HepG2 (cell line): ENCODE data around the gene SPAM1. TPM values are rescaled to one million over a fixed set of nuclear protein-coding genes. Genes with fewer than 3 reads are reported as not detected.

Experiments
- ATAC-seq: fragments of 200-7000 bp; cut with Tn5 transposase; 3 replicates; pipeline ENCODE4 v1.9.1; 2020; ENCODE audit warnings: mild to moderate bottlenecking, moderate library complexity
- Bru-seq: library from RNA; stranded (reverse); fragments of 400-500 nt; gene quantifications from one replicate; lab custom pipeline; 2021; lab: Mats Ljungman, UMichigan
- BruChase-seq, 2 experiments: library from RNA; stranded (reverse); fragments of 400-500 nt; gene quantifications; one replicate each; lab custom pipeline; 2021; lab: Mats Ljungman, UMichigan
- BruUV-seq: library from RNA; stranded (reverse); fragments of 400-500 nt; replicated peaks from 2 replicates; lab custom pipeline; 2021; lab: Mats Ljungman, UMichigan
- CTCF ChIA-PET: fragments of 300-600 bp; formaldehyde crosslinking; extraction: SDS; loops from one replicate; lab custom pipeline; 2021; ENCODE audit warnings: low total read pairs, inconsistent platforms, low intra/inter-chr PET ratio; lab: Yijun Ruan, JAX
- POLR2A ChIA-PET: fragments of 350-600 bp; sonication (Branson Sonifier 250); formaldehyde crosslinking; loops from one replicate; lab custom pipeline; 2020; ENCODE audit warnings: antibody characterized with exemption, inconsistent platforms; lab: Yijun Ruan, JAX
- DNase-seq: peaks from one replicate; pipeline ENCODE4 v3.0.0-alpha.2; 2015; ENCODE audit warnings: low spot score
- FAIRE-seq: peaks from 3 replicates; lab custom pipeline; 2011; peaks lifted over from hg19 to GRCh38; lab: Jason Lieb, UNC
- H2AFZ ChIP-seq: one replicate; pipeline ENCODE4 v1.6.1; 2011; ENCODE audit warnings: low read length, inconsistent platforms
- H3K27ac ChIP-seq: fragments of 300-600 bp; 3 replicates; pipeline ENCODE4 v1.8.0; 2011; ENCODE audit warnings: mixed run types, mild to moderate bottlenecking, mixed read lengths, low read length, inconsistent platforms; ENCODE audit not compliant: insufficient read depth; ENCODE audit errors: extremely low read length
- H3K27me3 ChIP-seq, 2 experiments: fragments of 200-600 bp in 1 of 2; 2 replicates in 1 of 2; 3 replicates in 1 of 2; pipeline versions ENCODE4 v1.6.0 to v1.8.0; 2011; ENCODE audit warnings: low read length in 2 of 2, mild to moderate bottlenecking in 2 of 2, moderate library complexity in 2 of 2, inconsistent platforms in 1 of 2; ENCODE audit not compliant: insufficient read depth in 2 of 2, control insufficient read depth in 1 of 2
- H3K36me3 ChIP-seq, 2 experiments: fragments of 200-600 bp in 1 of 2; replicated peaks in 1 of 2; 2 replicates in 1 of 2; 3 replicates in 1 of 2; pipeline versions ENCODE4 v1.5.1 to v1.8.0; 2011; ENCODE audit warnings: low read length in 2 of 2, inconsistent platforms in 1 of 2; ENCODE audit not compliant: insufficient read depth in 2 of 2, control insufficient read depth in 1 of 2
- H3K4me1 ChIP-seq: 2 replicates; pipeline ENCODE4 v1.5.1; 2012; ENCODE audit warnings: low read length, inconsistent platforms; ENCODE audit not compliant: insufficient read depth
- H3K4me2 ChIP-seq: 2 replicates; pipeline ENCODE4 v1.6.0; 2011; ENCODE audit warnings: low read depth, low read length, inconsistent platforms
- H3K4me3 ChIP-seq, 3 experiments: fragments of 200-600 bp in 1 of 3; sonication (generic), shearing (Covaris generic) in 1 of 3; replicated peaks in 1 of 3; 2 replicates each; pipeline ENCODE4 v1.5.1; 2011 to 2016; ENCODE audit warnings: low read length in 3 of 3, inconsistent platforms in 2 of 3, low read depth in 2 of 3, mild to moderate bottlenecking in 2 of 3, control low read depth in 1 of 3, mixed read lengths in 1 of 3; ENCODE audit not compliant: insufficient read depth in 1 of 3
- H3K79me2 ChIP-seq: one replicate; pipeline ENCODE4 v1.6.1; 2011; ENCODE audit warnings: low read length, inconsistent platforms; ENCODE audit not compliant: insufficient read depth
- H3K9ac ChIP-seq: 2 replicates; pipeline ENCODE4 v1.6.0; 2011; ENCODE audit warnings: mild to moderate bottlenecking, low read depth, low read length, inconsistent platforms; ENCODE audit not compliant: insufficient read depth
- H3K9me3 ChIP-seq: 2 replicates; pipeline ENCODE4 v1.5.1; 2012; ENCODE audit warnings: mild to moderate bottlenecking, low read length
- H4K20me1 ChIP-seq: 2 replicates; pipeline ENCODE4 v1.6.0; 2011; ENCODE audit warnings: inconsistent platforms, mild to moderate bottlenecking, low read length, moderate library complexity; ENCODE audit not compliant: insufficient read depth
- FIP1L1 ChIP-seq: fragments of 200-400 bp; formaldehyde crosslinking; IDR thresholded peaks from 2 replicates; pipeline ENCODE4 v1.6.1; 2018; ENCODE audit warnings: low read depth, mild to moderate bottlenecking, low read length, moderate library complexity, borderline replicate concordance; ENCODE audit not compliant: insufficient read depth
- TP53 ChIP-seq: sonication (generic); formaldehyde crosslinking; conservative IDR thresholded peaks from 2 replicates; pipeline ENCODE4 v1.4.0; 2020; ENCODE audit warnings: missing genetic modification reagents
- TRIM24 ChIP-seq: sonication (generic); formaldehyde crosslinking; IDR thresholded peaks from 2 replicates; pipeline ENCODE4 v1.8.0; 2022; ENCODE audit warnings: mild to moderate bottlenecking, missing genetic modification reagents
- WIZ ChIP-seq: sonication (generic); formaldehyde crosslinking; IDR thresholded peaks from 2 replicates; pipeline ENCODE4 v1.5.1; 2020; ENCODE audit warnings: mild to moderate bottlenecking, missing genetic modification reagents
- ZNF318 ChIP-seq: sonication (generic); formaldehyde crosslinking; IDR thresholded peaks from 2 replicates; pipeline ENCODE4 v1.4.0; 2020; ENCODE audit warnings: mild to moderate bottlenecking, missing genetic modification reagents
- ZNF879 ChIP-seq: sonication (generic); formaldehyde crosslinking; IDR thresholded peaks from 2 replicates; pipeline ENCODE4 v1.8.1; 2023; ENCODE audit warnings: missing genetic modification reagents
- in situ Hi-C: cut with HindIII; loops from 2 replicates; pipeline ENCODE4 v1.10.0; 2017; ENCODE audit warnings: low pct_unique_long_range_greater_than_20kb; ENCODE audit not compliant: extremely low pct_ligation_motif_present
- intact Hi-C: fragments of 100-400 bp; cut with micrococcal nuclease; formaldehyde crosslinking; loops from one replicate; pipeline ENCODE4 v1.10.0; 2022; ENCODE audit not compliant: unreplicated experiment
- long read RNA-seq, 2 experiments: library from RNA in 1 of 2; library from polyadenylated mRNA in 1 of 2; stranded (forward) in 1 of 2; unstranded in 1 of 2; transcript quantifications; one replicate each; pipeline ENCODE4 v2.0.0, GENCODE V29; 2019 to 2022
- polyA minus RNA-seq, 3 experiments: library from RNA; depleted of rRNA, polyadenylated mRNA; stranded (reverse); fragments of >200 nt; gene quantifications; 2 replicates each; pipeline ENCODE4 v1.2.3, GENCODE V29; 2011; ENCODE audit warnings: low replicate concordance in 1 of 3
- polyA plus RNA-seq, 8 experiments: library from polyadenylated mRNA; depleted of rRNA in 3 of 8; stranded (reverse) in 7 of 8; unstranded in 1 of 8; fragments of >200 nt; fragmentation: Illumina TruSeq in 4 of 8; extraction: Trizol in 4 of 8; gene quantifications; 2 replicates each; pipeline versions ENCODE4 v1.2.1 to v1.2.3, GENCODE V29; 2011 to 2016; ENCODE audit warnings: low read depth in 4 of 8, missing spikeins in 1 of 8, mixed read lengths in 1 of 8; ENCODE audit not compliant: insufficient read depth in 1 of 8
- total RNA-seq, 5 experiments: library from RNA; depleted of rRNA; stranded (reverse); fragments of >200 nt; fragmentation: Illumina TruSeq; extraction: Trizol; gene quantifications; 2 replicates each; pipeline ENCODE4 v1.2.3, GENCODE V29; 2016; ENCODE audit warnings: low read depth in 1 of 5
- TF ChIP-seq, protein P1 (sequence below): sonication (generic); formaldehyde crosslinking; IDR thresholded peaks from 2 replicates; pipeline ENCODE4 v1.4.0; 2020; ENCODE audit warnings: missing genetic modification reagents; ENCODE audit errors: not compliant biosample characterization

Gene SPAM1, protein sequence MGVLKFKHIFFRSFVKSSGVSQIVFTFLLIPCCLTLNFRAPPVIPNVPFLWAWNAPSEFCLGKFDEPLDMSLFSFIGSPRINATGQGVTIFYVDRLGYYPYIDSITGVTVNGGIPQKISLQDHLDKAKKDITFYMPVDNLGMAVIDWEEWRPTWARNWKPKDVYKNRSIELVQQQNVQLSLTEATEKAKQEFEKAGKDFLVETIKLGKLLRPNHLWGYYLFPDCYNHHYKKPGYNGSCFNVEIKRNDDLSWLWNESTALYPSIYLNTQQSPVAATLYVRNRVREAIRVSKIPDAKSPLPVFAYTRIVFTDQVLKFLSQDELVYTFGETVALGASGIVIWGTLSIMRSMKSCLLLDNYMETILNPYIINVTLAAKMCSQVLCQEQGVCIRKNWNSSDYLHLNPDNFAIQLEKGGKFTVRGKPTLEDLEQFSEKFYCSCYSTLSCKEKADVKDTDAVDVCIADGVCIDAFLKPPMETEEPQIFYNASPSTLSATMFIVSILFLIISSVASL
- total RNA-seq (2016; rRNA removed; fragmentation: Illumina TruSeq; extraction: Trizol) = not detected in 2 replicates
- total RNA-seq (2016; cell fraction: cytosol; rRNA removed; fragmentation: Illumina TruSeq; extraction: Trizol; ENCODE audit: low read depth) = not detected in 2 replicates
- not detected in 2 replicates for total RNA-seq (2016; cell fraction: insoluble cytoplasmic fraction; rRNA removed; fragmentation: Illumina TruSeq; extraction: Trizol)
- not detected in 2 replicates for total RNA-seq (2016; cell fraction: membrane; rRNA removed; fragmentation: Illumina TruSeq; extraction: Trizol)
- total RNA-seq (2016; cell fraction: nucleus; rRNA removed; fragmentation: Illumina TruSeq; extraction: Trizol) = not detected in 2 replicates
- not detected in 2 replicates for polyA plus RNA-seq (2011; rRNA removed)
- not detected in 2 replicates for polyA plus RNA-seq (2011; cell fraction: cytosol; rRNA removed)
- not detected in 2 replicates for polyA plus RNA-seq (2011; cell fraction: nucleus; rRNA removed)
- polyA plus RNA-seq (2012) = not detected in 2 replicates
- polyA plus RNA-seq (2016; cell fraction: cytosol; fragmentation: Illumina TruSeq; extraction: Trizol; ENCODE audit: low read depth) = not detected in 2 replicates
- polyA plus RNA-seq (2016; cell fraction: insoluble cytoplasmic fraction; fragmentation: Illumina TruSeq; extraction: Trizol; ENCODE audit: low read depth) = not detected in 2 replicates
- not detected in 2 replicates for polyA plus RNA-seq (2016; cell fraction: membrane; fragmentation: Illumina TruSeq; extraction: Trizol; ENCODE audit: low read depth)
- not detected in 2 replicates for polyA plus RNA-seq (2016; cell fraction: nucleus; fragmentation: Illumina TruSeq; extraction: Trizol; ENCODE audit: insufficient read depth, low read depth)
- polyA minus RNA-seq (2011; rRNA and poly(A)+ RNA removed; ENCODE audit: low replicate concordance) = not detected in 2 replicates
- not detected in 2 replicates for polyA minus RNA-seq (2011; cell fraction: cytosol; rRNA and poly(A)+ RNA removed)
- polyA minus RNA-seq (2011; cell fraction: nucleus; rRNA and poly(A)+ RNA removed) = not detected in 2 replicates
- Bru-seq, nascent RNA = not detected
- not detected for BruChase-seq, experiment 1, labeled RNA remaining after a 6-hour chase
- BruChase-seq, experiment 2, labeled RNA remaining after a 2-hour chase = not detected
- long read RNA-seq, experiment 1 = 0 reads
- long read RNA-seq, experiment 2 = 0 reads

GRCh38 chr7:123924941-123925340 is at the start of gene SPAM1:
Gene SPAM1, plus strand, starts transcription at chr7:123925241. Its CDS starts 28,330 bp downstream, at chr7:123953571.
- no peaks in the 10 kb centered on the region for H3K4me1 ChIP-seq
- H3K9ac ChIP-seq = no peak within 1 kb of the TSS
- H4K20me1 ChIP-seq = no peaks in the 10 kb centered on the region
- H3K4me2 ChIP-seq = no peak within 1 kb of the TSS
- intact Hi-C loops = no loop called here
- ATAC-seq = no peak
- H3K9me3 ChIP-seq = no peaks in the 10 kb centered on the region
- POLR2A ChIA-PET = no interaction called here
- BruUV-seq = no TSS peak
- no peaks in the 10 kb centered on the region for H3K36me3 ChIP-seq
- TF ChIP-seq FIP1L1 (no peak), TRIM24 (no peak), WIZ (CRISPR knock-in tag) (no peak), ZNF879 (CRISPR knock-in tag) (no peak), TP53 (no peak), ZNF318 (CRISPR knock-in tag) (no peak)
- TF ChIP-seq, protein P1, sequence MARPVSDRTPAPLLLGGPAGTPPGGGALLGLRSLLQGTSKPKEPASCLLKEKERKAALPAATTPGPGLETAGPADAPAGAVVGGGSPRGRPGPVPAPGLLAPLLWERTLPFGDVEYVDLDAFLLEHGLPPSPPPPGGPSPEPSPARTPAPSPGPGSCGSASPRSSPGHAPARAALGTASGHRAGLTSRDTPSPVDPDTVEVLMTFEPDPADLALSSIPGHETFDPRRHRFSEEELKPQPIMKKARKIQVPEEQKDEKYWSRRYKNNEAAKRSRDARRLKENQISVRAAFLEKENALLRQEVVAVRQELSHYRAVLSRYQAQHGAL = no peak
- TF ChIP-seq, all 625 proteins: peak for 0
- no peak for DNase-seq
- FAIRE-seq = no peak
- H3K27me3 ChIP-seq = no peaks in the 10 kb centered on the region
- no peak within 1 kb of the TSS for H2AFZ ChIP-seq
- H3K79me2 ChIP-seq = no peaks in the 10 kb centered on the region
- no peak within 1 kb of the TSS for H3K27ac ChIP-seq
- no peak within 1 kb of the TSS for H3K4me3 ChIP-seq
- CTCF ChIA-PET = no interaction called here
- in situ Hi-C loops = no loop called here
